Ascending aorta (tissue), 2 donors: ENCODE results near the gene ZKSCAN1. TPM values are rescaled to one million over a fixed set of nuclear protein-coding genes. Genes with fewer than 3 reads are reported as not detected.
"Not testable (repeated sequence)": the region's sequence is repeated elsewhere in the genome, so short reads cannot be mapped to it uniquely, and the experiment has no call there.

Experiments used
- DNase-seq, 2 donors: peaks; one replicate each; pipeline ENCODE4 v3.0.0-alpha.2; 2019; ENCODE audit warnings: low spot score in 2 of 2
- H3K27ac ChIP-seq, 2 donors: fragments of 200-600 bp; sonication (generic); one replicate each; pipeline ENCODE4 v1.5.1; 2016 to 2017; ENCODE audit warnings: mild to moderate bottlenecking in 1 of 2
- H3K27me3 ChIP-seq: fragments of 200-600 bp; sonication (generic); one replicate; pipeline ENCODE4 v1.5.1; 2017
- H3K36me3 ChIP-seq, 2 donors: fragments of 200-600 bp; sonication (generic); one replicate each; pipeline ENCODE4 v1.5.1; 2016
- H3K4me1 ChIP-seq, 2 donors: fragments of 200-600 bp; sonication (generic); one replicate each; pipeline ENCODE4 v1.5.1; 2016 to 2017; ENCODE audit warnings: mild to moderate bottlenecking in 1 of 2
- H3K4me3 ChIP-seq, 2 donors: fragments of 200-600 bp; sonication (generic); one replicate each; pipeline ENCODE4 v1.5.1; 2016 to 2017; ENCODE audit warnings: mild to moderate bottlenecking in 1 of 2
- H3K9me3 ChIP-seq, 2 donors: fragments of 200-600 bp; sonication (generic); one replicate each; pipeline ENCODE4 v1.5.1; 2016
- intact Hi-C: fragments of 100-400 bp; cut with DNase I; formaldehyde crosslinking; loops from one replicate; pipeline ENCODE4 v1.15.1; 2023
- total RNA-seq: library from RNA; depleted of rRNA; stranded (reverse); fragments of >200 nt; gene quantifications from one replicate; pipeline ENCODE4 v1.1.0, GENCODE V29; 2016
- TF ChIP-seq, protein P1 (sequence below), 3 experiments: fragments of 200-600 bp in 2 of 3; fragments of 450-650 bp in 1 of 3; sonication (generic) in 2 of 3; IDR thresholded peaks; one replicate each; pipeline ENCODE4 v1.5.1; 2016 to 2019; ENCODE audit warnings: antibody characterized with exemption in 3 of 3, mild to moderate bottlenecking in 1 of 3, moderate library complexity in 1 of 3

Gene ZKSCAN1
- total RNA-seq, 1 donor from 2014 or later = 19.9 TPM

DNA sequence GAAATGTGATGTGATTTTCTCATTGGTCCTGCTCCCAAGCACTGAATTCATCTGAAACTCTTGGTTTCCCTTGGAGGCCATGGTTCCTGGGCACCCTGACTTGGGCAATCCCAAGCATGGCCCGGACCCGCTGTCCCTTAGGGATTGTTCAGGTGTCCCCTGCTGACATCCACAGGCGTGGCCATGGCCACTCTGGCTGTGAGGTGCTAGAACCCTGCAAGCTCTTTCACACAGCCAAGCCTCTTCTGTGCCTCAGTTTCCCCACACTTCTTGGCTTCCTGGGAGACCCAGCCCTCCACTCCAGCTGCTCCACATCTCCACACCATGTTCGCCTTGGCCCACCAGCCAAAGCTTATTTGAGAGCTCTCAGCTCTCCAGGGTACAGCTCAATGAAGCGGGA, 27.6 kb upstream of the ZKSCAN1 start:
- intact Hi-C loops = no loop called here
- H3K36me3 ChIP-seq = no peaks in the 10 kb centered on the region
- no peak overlapping the region for H3K27ac ChIP-seq
- no peaks in the 10 kb centered on the region for H3K4me1 ChIP-seq
- TF ChIP-seq, protein P1, sequence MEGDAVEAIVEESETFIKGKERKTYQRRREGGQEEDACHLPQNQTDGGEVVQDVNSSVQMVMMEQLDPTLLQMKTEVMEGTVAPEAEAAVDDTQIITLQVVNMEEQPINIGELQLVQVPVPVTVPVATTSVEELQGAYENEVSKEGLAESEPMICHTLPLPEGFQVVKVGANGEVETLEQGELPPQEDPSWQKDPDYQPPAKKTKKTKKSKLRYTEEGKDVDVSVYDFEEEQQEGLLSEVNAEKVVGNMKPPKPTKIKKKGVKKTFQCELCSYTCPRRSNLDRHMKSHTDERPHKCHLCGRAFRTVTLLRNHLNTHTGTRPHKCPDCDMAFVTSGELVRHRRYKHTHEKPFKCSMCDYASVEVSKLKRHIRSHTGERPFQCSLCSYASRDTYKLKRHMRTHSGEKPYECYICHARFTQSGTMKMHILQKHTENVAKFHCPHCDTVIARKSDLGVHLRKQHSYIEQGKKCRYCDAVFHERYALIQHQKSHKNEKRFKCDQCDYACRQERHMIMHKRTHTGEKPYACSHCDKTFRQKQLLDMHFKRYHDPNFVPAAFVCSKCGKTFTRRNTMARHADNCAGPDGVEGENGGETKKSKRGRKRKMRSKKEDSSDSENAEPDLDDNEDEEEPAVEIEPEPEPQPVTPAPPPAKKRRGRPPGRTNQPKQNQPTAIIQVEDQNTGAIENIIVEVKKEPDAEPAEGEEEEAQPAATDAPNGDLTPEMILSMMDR (IDR thresholded peaks at IDR 0.05) = no peak
- H3K27me3 ChIP-seq = no peaks in the 10 kb centered on the region
- H3K9me3 ChIP-seq = no peaks in the 10 kb centered on the region
- no peak overlapping the region for H3K4me3 ChIP-seq
- DNase-seq = no peak

GRCh38 chr7:99990460-99990852, 24.9 kb upstream of the ZKSCAN1 start:
- Histone ChIP-seq H3K27ac (no peak overlapping the region), H3K4me3 (peak overlapping the region in 1 of 2 donors; percentile 53), H3K27me3 (no peaks in the 10 kb centered on the region), H3K4me1 (no peaks in the 10 kb centered on the region), H3K36me3 (no peaks in the 10 kb centered on the region), H3K9me3 (no peaks in the 10 kb centered on the region)
- intact Hi-C loops = loop anchor here (2.0 to 5.0 kb wide), 3 partner anchors 78 to 142 kb away; partner anchors contain the start of gene ZNF3
- no peak for DNase-seq
- TF ChIP-seq, protein P1 (IDR thresholded peaks at IDR 0.05) = no peak

DNA sequence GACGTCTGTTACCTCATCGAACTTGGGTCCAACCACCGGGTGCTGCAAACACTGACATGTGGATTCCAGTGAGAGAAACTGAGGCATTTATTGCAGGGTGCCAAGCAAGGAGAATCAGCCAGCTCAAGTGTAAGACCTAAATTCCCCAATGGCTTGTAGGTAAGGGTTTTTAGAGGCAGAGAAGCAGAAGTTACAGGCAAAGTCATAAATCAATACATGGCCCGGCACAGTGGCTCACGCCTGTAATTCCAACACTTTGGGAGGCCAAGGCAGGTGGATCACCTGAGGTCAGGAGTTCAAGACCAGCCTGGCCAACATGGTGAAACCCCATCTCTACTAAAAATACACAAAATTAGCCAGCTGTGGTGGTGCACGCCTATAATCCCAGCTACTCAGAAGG, 23.9 kb upstream of the ZKSCAN1 start:
- H3K27ac ChIP-seq, H3K4me3 ChIP-seq, H3K9me3 ChIP-seq, H3K36me3 ChIP-seq, DNase-seq, H3K4me1 ChIP-seq, H3K27me3 ChIP-seq: not testable (repeated sequence)
- intact Hi-C loops = loop anchor here (1.0 to 5.0 kb wide), 4 partner anchors 12 to 141 kb away; partner anchors contain the start of gene ZNF3

DNA sequence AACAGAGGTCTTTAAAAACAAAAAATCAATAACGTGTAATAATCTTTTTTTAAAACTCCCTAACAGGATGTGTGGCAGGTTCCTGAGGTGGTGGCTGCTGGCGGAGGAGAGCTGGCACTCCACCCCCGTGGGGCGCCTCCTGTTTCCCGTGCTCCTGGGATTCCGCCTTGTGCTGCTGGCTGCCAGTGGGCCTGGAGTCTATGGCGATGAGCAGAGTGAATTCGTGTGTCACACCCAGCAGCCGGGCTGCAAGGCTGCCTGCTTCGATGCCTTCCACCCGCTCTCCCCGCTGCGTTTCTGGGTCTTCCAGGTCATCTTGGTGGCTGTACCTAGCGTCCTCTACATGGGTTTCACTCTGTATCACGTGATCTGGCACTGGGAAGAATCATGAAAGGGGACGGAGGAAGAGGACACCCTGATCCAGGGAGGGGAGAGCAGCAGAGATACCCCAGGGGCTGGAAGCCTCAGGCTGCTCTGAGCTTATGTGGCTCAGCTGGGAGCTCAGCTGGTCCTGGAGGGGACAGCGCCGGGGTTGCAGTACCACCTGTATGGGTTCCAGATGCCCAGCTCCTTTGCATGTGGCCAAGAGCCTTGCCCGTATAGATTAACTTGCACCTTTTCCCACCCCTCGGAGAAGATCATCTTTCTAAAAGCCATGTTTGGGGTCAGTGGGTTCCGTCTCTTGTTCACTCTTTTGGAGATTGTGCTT, 22.9 kb upstream of the ZKSCAN1 start:
- H3K4me3 ChIP-seq = no peak overlapping the region
- no peaks in the 10 kb centered on the region for H3K36me3 ChIP-seq
- H3K9me3 ChIP-seq = no peaks in the 10 kb centered on the region
- TF ChIP-seq, protein P1 (IDR thresholded peaks at IDR 0.05) = no peak
- no peak overlapping the region for H3K27ac ChIP-seq
- DNase-seq = no peak
- peaks cover 0 to 4% of the 10 kb centered on the region in 2 donors for H3K4me1 ChIP-seq
- H3K27me3 ChIP-seq = no peaks in the 10 kb centered on the region
- intact Hi-C loops = loop anchor here (5.0 kb wide), 2 partner anchors 90 to 140 kb away; partner anchors contain the start of gene ZNF3

DNA sequence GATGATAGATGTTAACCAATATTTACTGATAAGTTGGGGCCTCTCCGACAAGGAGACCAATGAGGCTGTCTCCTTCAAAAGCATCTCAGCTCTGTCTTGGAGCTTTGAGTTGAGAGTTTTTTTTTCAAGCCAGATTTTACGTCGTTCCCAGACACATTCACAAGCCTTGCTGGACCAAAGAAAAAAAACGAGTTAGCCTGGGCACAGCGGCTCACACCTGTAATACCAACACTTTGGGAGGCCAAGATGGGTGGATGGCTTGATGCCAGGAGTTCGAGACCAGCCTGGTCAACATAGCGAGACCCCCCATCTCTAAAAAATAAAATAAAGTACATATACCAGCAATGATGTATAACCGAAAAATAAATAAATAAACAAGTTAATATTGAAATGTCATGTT, 20.6 kb upstream of the ZKSCAN1 start:
- intact Hi-C loops = loop anchor here (5.0 kb wide), 2 partner anchors 87 to 137 kb away; partner anchors contain the start of gene ZNF3
- TF ChIP-seq, protein P1 (IDR thresholded peaks at IDR 0.05) = no peak

DNA sequence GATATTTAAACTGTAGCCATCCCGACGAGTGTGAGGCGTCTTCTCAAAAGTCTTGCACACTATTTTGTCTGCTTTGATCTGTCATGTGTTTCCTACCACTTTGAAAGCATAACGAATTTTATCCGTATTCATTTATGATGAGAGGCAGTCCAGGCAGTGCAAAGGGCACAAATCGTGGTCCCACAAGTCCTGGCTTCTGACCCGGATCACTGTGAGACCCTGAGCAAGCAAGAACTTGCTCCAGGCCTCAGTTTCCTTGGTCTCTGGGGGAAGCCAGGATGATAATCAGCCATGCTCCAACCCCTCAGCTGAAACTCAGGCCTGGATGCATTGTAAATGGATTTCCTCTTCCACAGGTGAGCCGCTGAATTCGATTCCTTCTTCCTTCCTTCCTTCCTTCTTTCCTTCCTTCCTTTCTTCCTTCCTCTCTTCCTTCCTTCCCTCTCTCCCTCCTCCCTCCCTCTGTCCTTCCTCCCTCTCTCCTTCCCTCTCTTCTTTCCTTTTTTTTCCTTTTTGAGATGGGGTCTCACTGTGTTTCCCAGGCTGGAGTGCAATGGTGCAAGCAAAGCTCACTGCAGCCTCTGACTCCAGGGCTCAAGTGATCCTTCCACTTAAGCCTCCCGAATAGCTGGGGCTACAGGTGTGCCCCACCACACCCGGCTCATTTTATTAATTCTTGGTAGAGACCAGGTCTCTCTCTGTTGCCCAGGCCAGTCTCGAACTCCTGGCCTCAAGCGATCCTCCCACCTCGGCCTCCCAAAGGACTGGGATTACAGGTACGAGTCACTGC, 18.4 kb upstream of the ZKSCAN1 start:
- H3K36me3 ChIP-seq = no peaks in the 10 kb centered on the region
- no peaks in the 10 kb centered on the region for H3K27me3 ChIP-seq
- H3K4me3 ChIP-seq = peak overlapping the region; percentile 58 to 67
- intact Hi-C loops = no loop called here
- H3K27ac ChIP-seq = peak overlapping the region; percentile 47 to 61
- H3K4me1 ChIP-seq = peaks cover 0 to 8% of the 10 kb centered on the region in 2 donors
- DNase-seq = no peak
- TF ChIP-seq, protein P1 (IDR thresholded peaks at IDR 0.05) = no peak
- no peaks in the 10 kb centered on the region for H3K9me3 ChIP-seq

More for the DNA sequence above, 20.6 kb upstream of the ZKSCAN1 start:
- no peak for DNase-seq
- H3K4me3 ChIP-seq = no peak overlapping the region
- H3K36me3 ChIP-seq = no peaks in the 10 kb centered on the region
- peaks cover 0 to 8% of the 10 kb centered on the region in 2 donors for H3K4me1 ChIP-seq
- H3K27ac ChIP-seq = no peak overlapping the region
- no peaks in the 10 kb centered on the region for H3K27me3 ChIP-seq
- H3K9me3 ChIP-seq = no peaks in the 10 kb centered on the region
